Hepatocyte (in vitro differentiated cells): ENCODE measurements around the gene NTN4. TPM values are rescaled to one million over a fixed set of nuclear protein-coding genes. Genes with fewer than 3 reads are reported as not detected.
"Not testable (repeated sequence)": the region's sequence is repeated elsewhere in the genome, so short reads cannot be mapped to it uniquely, and the experiment has no call there.

Source experiments
- DNase-seq: peaks from one replicate; pipeline ENCODE4 v3.0.0-alpha.2; 2016; ENCODE audit warnings: low spot score
- H2AFZ ChIP-seq: fragments of 200-600 bp; sonication (generic); 2 replicates; pipeline ENCODE4 v1.6.0; 2016; ENCODE audit warnings: antibody characterized with exemption, mild to moderate bottlenecking
- H3K27ac ChIP-seq: fragments of 200-600 bp; sonication (generic); 2 replicates; pipeline ENCODE4 v1.5.1; 2016; ENCODE audit warnings: mild to moderate bottlenecking
- H3K27me3 ChIP-seq: fragments of 200-600 bp; sonication (generic); 2 replicates; pipeline ENCODE4 v1.6.1; 2016
- H3K36me3 ChIP-seq: fragments of 200-600 bp; sonication (generic); replicated peaks from 2 replicates; pipeline ENCODE4 v1.5.1; 2016; ENCODE audit warnings: low read depth; ENCODE audit not compliant: insufficient read depth
- H3K4me1 ChIP-seq: fragments of 200-600 bp; sonication (generic); 2 replicates; pipeline ENCODE4 v1.5.1; 2016; ENCODE audit warnings: mild to moderate bottlenecking, moderate library complexity; ENCODE audit not compliant: insufficient read depth
- H3K4me2 ChIP-seq: fragments of 200-600 bp; sonication (generic); 2 replicates; pipeline ENCODE4 v1.6.0; 2016
- H3K4me3 ChIP-seq: fragments of 200-600 bp; sonication (generic); 2 replicates; pipeline ENCODE4 v1.5.1; 2016; ENCODE audit warnings: mild to moderate bottlenecking
- H3K79me2 ChIP-seq: fragments of 200-600 bp; sonication (generic); 2 replicates; pipeline ENCODE4 v1.6.0; 2017; ENCODE audit warnings: mild to moderate bottlenecking
- H3K9me2 ChIP-seq: fragments of 200-600 bp; sonication (generic); replicated peaks from 2 replicates; pipeline ENCODE4 v1.6.0; 2017; ENCODE audit warnings: mild to moderate bottlenecking; ENCODE audit not compliant: insufficient read depth
- H3K9me3 ChIP-seq: fragments of 200-600 bp; sonication (generic); 2 replicates; pipeline ENCODE4 v1.5.1; 2016; ENCODE audit warnings: low read depth, mild to moderate bottlenecking
- H4K20me1 ChIP-seq: fragments of 200-600 bp; sonication (generic); 2 replicates; pipeline ENCODE4 v1.6.0; 2016; ENCODE audit warnings: mild to moderate bottlenecking; ENCODE audit not compliant: insufficient read depth, poor library complexity, severe bottlenecking
- EZH2 ChIP-seq: fragments of 200-600 bp; sonication (generic); IDR thresholded peaks from 2 replicates; pipeline ENCODE4 v1.6.1; 2016; ENCODE audit warnings: antibody characterized with exemption, mild to moderate bottlenecking, borderline replicate concordance
- EZH2phosphoT487 ChIP-seq: fragments of 200-600 bp; sonication (generic); IDR thresholded peaks from one replicate; pipeline ENCODE4 v1.6.1; 2018; ENCODE audit warnings: antibody characterized with exemption, mild to moderate bottlenecking, low read depth, moderate library complexity; ENCODE audit not compliant: unreplicated experiment, severe bottlenecking
- WGBS: methylation state at CpG from one replicate; pipeline ENCODE4 v1.1.6; 2016; ENCODE audit warnings: low lambda C conversion rate; ENCODE audit errors: missing lambda C conversion rate; 5-methylcytosine and 5-hydroxymethylcytosine counted together
- polyA plus RNA-seq: library from polyadenylated mRNA; unstranded; fragments of >200 nt; fragmentation: Nextera tagmentation; extraction: Ambion mirVana; gene quantifications from 2 replicates; pipeline ENCODE4 v1.2.1, GENCODE V29; 2016
- total RNA-seq: library from RNA; depleted of rRNA; stranded (reverse); fragments of >200 nt; gene quantifications from 2 replicates; pipeline ENCODE4 v1.2.3, GENCODE V29; 2014
- TF ChIP-seq, protein P1 (sequence below): fragments of 200-600 bp; sonication (generic); IDR thresholded peaks from 2 replicates; pipeline ENCODE4 v1.5.1; 2016; ENCODE audit warnings: antibody characterized with exemption, mild to moderate bottlenecking; ENCODE audit not compliant: poor library complexity

The NTN4 gene
- total and polyA plus RNA-seq, 2 experiments from 2014 or later, result 20.2 to 37.0 TPM

DNA sequence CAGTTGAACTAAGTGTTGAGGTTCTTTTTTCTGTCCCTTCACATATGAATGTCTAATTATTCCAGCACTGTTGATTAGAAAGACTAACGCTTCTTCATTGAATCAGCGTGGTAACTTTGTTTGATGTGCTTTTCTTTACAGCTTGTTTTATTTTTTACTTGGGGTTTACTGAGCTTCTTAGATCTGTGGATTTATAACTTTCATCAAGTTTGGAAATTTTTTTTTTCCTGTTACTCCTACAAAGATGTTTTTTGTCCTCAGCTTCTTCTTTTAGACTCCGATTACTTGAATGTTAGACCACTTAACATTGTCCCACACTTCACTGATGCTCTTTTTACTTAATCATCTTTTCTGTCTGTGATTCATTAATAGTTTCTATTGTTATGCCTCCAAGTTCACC lies 31.5 kb downstream of the NTN4 start:
- Histone ChIP-seq H3K4me1 (peaks cover 17% of the 10 kb centered on the region), H2AFZ (no peak overlapping the region), H3K4me3 (no peak overlapping the region), H3K27ac (no peak overlapping the region), H3K27me3 (no peaks in the 10 kb centered on the region), H3K9me3 (no peaks in the 10 kb centered on the region), H3K9me2 (no peaks in the 10 kb centered on the region), H4K20me1 (no peaks in the 10 kb centered on the region), H3K4me2 (no peak overlapping the region), H3K36me3 (no peaks in the 10 kb centered on the region), H3K79me2 (peaks cover 4% of the 10 kb centered on the region)
- TF ChIP-seq, protein P1, sequence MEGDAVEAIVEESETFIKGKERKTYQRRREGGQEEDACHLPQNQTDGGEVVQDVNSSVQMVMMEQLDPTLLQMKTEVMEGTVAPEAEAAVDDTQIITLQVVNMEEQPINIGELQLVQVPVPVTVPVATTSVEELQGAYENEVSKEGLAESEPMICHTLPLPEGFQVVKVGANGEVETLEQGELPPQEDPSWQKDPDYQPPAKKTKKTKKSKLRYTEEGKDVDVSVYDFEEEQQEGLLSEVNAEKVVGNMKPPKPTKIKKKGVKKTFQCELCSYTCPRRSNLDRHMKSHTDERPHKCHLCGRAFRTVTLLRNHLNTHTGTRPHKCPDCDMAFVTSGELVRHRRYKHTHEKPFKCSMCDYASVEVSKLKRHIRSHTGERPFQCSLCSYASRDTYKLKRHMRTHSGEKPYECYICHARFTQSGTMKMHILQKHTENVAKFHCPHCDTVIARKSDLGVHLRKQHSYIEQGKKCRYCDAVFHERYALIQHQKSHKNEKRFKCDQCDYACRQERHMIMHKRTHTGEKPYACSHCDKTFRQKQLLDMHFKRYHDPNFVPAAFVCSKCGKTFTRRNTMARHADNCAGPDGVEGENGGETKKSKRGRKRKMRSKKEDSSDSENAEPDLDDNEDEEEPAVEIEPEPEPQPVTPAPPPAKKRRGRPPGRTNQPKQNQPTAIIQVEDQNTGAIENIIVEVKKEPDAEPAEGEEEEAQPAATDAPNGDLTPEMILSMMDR, result no peak
- TF ChIP-seq EZH2 (no peak), EZH2phosphoT487 (no peak)
- 96% methylated on average over 3 of the region's 3 CpGs for WGBS
- DNase-seq, result no peak

DNA sequence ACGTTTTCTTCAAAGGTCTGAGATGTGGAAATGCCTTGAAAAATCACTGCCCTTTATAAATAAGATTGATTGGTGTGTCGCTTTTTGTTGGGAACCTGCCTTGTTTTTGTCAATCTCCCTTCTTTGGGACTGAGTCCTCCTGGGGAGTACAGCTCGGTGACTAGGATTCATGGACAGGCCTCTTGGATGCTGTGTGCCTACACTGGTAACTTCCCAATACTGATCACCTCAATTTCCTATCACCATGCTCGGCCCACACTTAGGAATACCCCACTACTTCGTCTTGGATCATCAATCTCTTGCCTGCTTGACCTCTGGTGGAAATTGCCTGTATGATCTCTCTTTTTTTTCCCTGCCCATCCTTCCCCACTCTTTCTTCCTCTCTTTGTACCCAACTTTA lies 34.2 kb downstream of the NTN4 start:
- H3K27ac ChIP-seq, result peak overlapping the region; percentile 14
- H3K9me3 ChIP-seq, result no peaks in the 10 kb centered on the region
- no peak overlapping the region for H3K4me3 ChIP-seq
- no peak overlapping the region for H2AFZ ChIP-seq
- H3K4me1 ChIP-seq, result peaks cover 13% of the 10 kb centered on the region
- H3K9me2 ChIP-seq, result no peaks in the 10 kb centered on the region
- no peaks in the 10 kb centered on the region for H4K20me1 ChIP-seq
- no peak for TF ChIP-seq EZH2phosphoT487
- TF ChIP-seq, protein P1, result no peak
- no peak for TF ChIP-seq EZH2
- 66% methylated on average over 5 of the region's 5 CpGs for WGBS
- H3K79me2 ChIP-seq, result peaks cover 4% of the 10 kb centered on the region
- peak overlapping the region; percentile 1 for H3K4me2 ChIP-seq
- H3K36me3 ChIP-seq, result no peaks in the 10 kb centered on the region
- DNase-seq, result no peak
- no peaks in the 10 kb centered on the region for H3K27me3 ChIP-seq

DNA sequence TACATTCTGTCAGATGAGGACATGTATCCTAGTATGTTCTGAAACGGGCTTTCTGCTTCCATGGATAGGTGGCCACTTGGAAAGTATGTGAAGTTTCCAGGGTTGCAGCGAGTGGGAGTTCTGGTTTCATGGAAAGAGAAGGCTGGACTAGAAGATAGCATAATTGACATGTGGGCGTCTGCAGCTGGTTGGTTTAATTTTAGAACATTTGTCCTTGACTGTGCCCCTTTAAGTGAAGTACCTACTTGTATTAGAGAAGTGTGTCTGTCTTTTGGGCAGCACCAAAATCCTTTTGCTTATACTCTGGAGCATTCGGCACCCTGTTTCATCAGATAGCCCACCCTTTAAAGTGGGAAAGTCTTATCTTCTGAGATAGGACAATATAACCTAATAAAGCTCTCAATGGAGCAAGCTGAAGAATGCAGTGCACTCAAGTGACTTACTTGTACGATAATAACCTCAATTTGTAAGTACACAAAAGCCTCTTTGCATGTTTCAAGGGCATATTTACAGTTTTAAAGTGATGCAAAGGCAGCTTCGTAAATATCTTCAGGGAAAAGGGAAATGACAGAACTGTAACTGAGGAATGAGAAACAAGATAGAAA lies 35.2 kb downstream of the NTN4 start:
- Histone ChIP-seq H3K36me3 (no peaks in the 10 kb centered on the region), H3K27ac (peak overlapping the region; percentile 42), H3K9me3 (no peaks in the 10 kb centered on the region), H3K79me2 (peaks cover 4% of the 10 kb centered on the region), H3K27me3 (no peaks in the 10 kb centered on the region), H3K4me1 (peaks cover 13% of the 10 kb centered on the region), H3K4me2 (peak overlapping the region; percentile 1), H3K4me3 (no peak overlapping the region), H2AFZ (no peak overlapping the region), H4K20me1 (no peaks in the 10 kb centered on the region), H3K9me2 (no peaks in the 10 kb centered on the region)
- DNase-seq, result no peak
- TF ChIP-seq EZH2phosphoT487, result no peak
- TF ChIP-seq, protein P1, result no peak
- TF ChIP-seq EZH2, result no peak
- WGBS, result 31% methylated on average over 6 of the region's 6 CpGs

DNA sequence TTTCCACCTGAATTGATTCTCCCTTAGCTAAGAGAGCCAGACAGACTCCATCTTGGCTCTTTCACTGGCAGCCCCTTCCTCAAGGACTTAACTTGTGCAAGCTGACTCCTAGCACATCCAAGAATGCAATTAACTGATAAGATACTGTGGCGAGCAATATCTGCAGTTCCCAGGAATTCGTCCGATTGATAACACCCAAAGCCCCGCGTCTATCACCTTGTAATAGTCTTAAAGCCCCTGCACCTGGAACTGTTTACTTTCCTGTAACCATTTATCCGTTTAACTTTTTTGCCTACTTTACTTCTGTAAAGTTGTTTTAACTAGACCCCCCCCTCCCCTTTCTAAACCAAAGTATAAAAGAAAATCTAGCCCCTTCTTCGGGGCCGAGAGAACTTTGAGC lies 44.5 kb downstream of the NTN4 start:
- peak overlapping the region; percentile 8 for H3K27ac ChIP-seq
- H3K9me2 ChIP-seq, H2AFZ ChIP-seq, H3K4me3 ChIP-seq, H3K27me3 ChIP-seq, H3K36me3 ChIP-seq, H3K79me2 ChIP-seq, H4K20me1 ChIP-seq, H3K4me1 ChIP-seq, H3K9me3 ChIP-seq, DNase-seq: not testable (repeated sequence)
- peak overlapping the region; percentile 41 for H3K4me2 ChIP-seq
- WGBS, result 18% methylated on average over 8 of the region's 8 CpGs
